Trophoblast cell (in vitro differentiated cells and primary cell): Measurements from ENCODE around the gene CD79A.
"Not testable (repeated sequence)": the region's sequence is repeated elsewhere in the genome, so short reads cannot be mapped to it uniquely, and the experiment has no call there.

ENCODE experiments used
- DNase-seq, 2 donors: peaks; one replicate each; pipeline ENCODE4 v3.0.0-alpha.2; 2016
- H2AFZ ChIP-seq: 2 replicates; pipeline ENCODE4 v1.6.1; 2013; ENCODE audit warnings: low read length, moderate library complexity, mild to moderate bottlenecking; ENCODE audit not compliant: insufficient read depth, poor library complexity
- H2AK5ac ChIP-seq: 2 replicates; pipeline ENCODE4 v1.6.1; 2013; ENCODE audit warnings: mild to moderate bottlenecking, low read length
- H2BK120ac ChIP-seq: 2 replicates; pipeline ENCODE4 v1.6.1; 2013; ENCODE audit warnings: low read length, mild to moderate bottlenecking, moderate library complexity; ENCODE audit not compliant: insufficient read depth, poor library complexity
- H2BK12ac ChIP-seq: 2 replicates; pipeline ENCODE4 v1.6.1; 2013; ENCODE audit warnings: mild to moderate bottlenecking, low read length, moderate library complexity
- H2BK5ac ChIP-seq: 2 replicates; pipeline ENCODE4 v1.6.1; 2013; ENCODE audit warnings: low read length, low read depth, moderate library complexity, mild to moderate bottlenecking; ENCODE audit not compliant: poor library complexity
- H3K14ac ChIP-seq: 2 replicates; pipeline ENCODE4 v1.6.1; 2013; ENCODE audit warnings: mild to moderate bottlenecking, low read length
- H3K18ac ChIP-seq: 2 replicates; pipeline ENCODE4 v1.6.1; 2013; ENCODE audit warnings: mild to moderate bottlenecking, low read length
- H3K23ac ChIP-seq: 2 replicates; pipeline ENCODE4 v1.6.1; 2013; ENCODE audit warnings: low read length
- H3K27ac ChIP-seq: 2 replicates; pipeline ENCODE4 v1.5.1; 2013; ENCODE audit warnings: low read depth, mild to moderate bottlenecking, inconsistent platforms, low read length, moderate library complexity
- H3K27me3 ChIP-seq: 2 replicates; pipeline ENCODE4 v1.6.1; 2013; ENCODE audit warnings: inconsistent platforms, mild to moderate bottlenecking, low read length, moderate library complexity; ENCODE audit not compliant: insufficient read depth
- H3K36me3 ChIP-seq, 2 experiments: 1 replicate in 1 of 2; 2 replicates in 1 of 2; pipeline ENCODE4 v1.6.1; 2013; ENCODE audit warnings: low read length in 2 of 2, mild to moderate bottlenecking in 2 of 2, moderate library complexity in 1 of 2; ENCODE audit not compliant: insufficient read depth in 2 of 2, control insufficient read depth in 1 of 2
- H3K4ac ChIP-seq: 2 replicates; pipeline ENCODE4 v1.6.1; 2013; ENCODE audit warnings: low read depth, mild to moderate bottlenecking, low read length, moderate library complexity
- H3K4me1 ChIP-seq, 2 experiments: 1 replicate in 1 of 2; 2 replicates in 1 of 2; pipeline ENCODE4 v1.6.1; 2013; ENCODE audit warnings: low read length in 2 of 2, mild to moderate bottlenecking in 2 of 2, moderate library complexity in 1 of 2; ENCODE audit not compliant: insufficient read depth in 2 of 2, control insufficient read depth in 1 of 2
- H3K4me2 ChIP-seq: 2 replicates; pipeline ENCODE4 v1.6.1; 2013; ENCODE audit warnings: inconsistent platforms, mild to moderate bottlenecking, low read length, moderate library complexity
- H3K4me3 ChIP-seq: 2 replicates; pipeline ENCODE4 v1.5.1; 2013; ENCODE audit warnings: mild to moderate bottlenecking, low read depth, low read length, inconsistent platforms
- H3K79me1 ChIP-seq: one replicate; pipeline ENCODE4 v1.6.1; 2013; ENCODE audit warnings: low read length
- H3K79me2 ChIP-seq: 2 replicates; pipeline ENCODE4 v1.6.1; 2013; ENCODE audit warnings: low read length, mild to moderate bottlenecking; ENCODE audit not compliant: control insufficient read depth, insufficient read depth, poor library complexity
- H3K9ac ChIP-seq: 2 replicates; pipeline ENCODE4 v1.6.1; 2013; ENCODE audit warnings: mild to moderate bottlenecking, low read length
- H3K9me3 ChIP-seq: 2 replicates; pipeline ENCODE4 v1.6.1; 2013; ENCODE audit warnings: low read depth, mild to moderate bottlenecking, control low read depth, inconsistent platforms, low read length; ENCODE audit not compliant: insufficient read depth
- H4K12ac ChIP-seq: 2 replicates; pipeline ENCODE4 v1.6.1; 2013; ENCODE audit warnings: low read depth, mild to moderate bottlenecking, low read length, moderate library complexity
- H4K8ac ChIP-seq: 2 replicates; pipeline ENCODE4 v1.6.1; 2013; ENCODE audit warnings: low read depth, mild to moderate bottlenecking, low read length, moderate library complexity
- H4K91ac ChIP-seq: one replicate; pipeline ENCODE4 v1.6.1; 2013; ENCODE audit warnings: low read depth, mild to moderate bottlenecking, low read length, moderate library complexity
- whole genome bisulfite sequencing: extraction: QIAGEN DNeasy Blood & Tissue Kit; methylation state at CpG from one replicate; pipeline ENCODE4 v1.1.7; 2013; ENCODE audit warnings: missing lambda C conversion rate; ENCODE audit not compliant: insufficient read length, insufficient coverage; ENCODE audit errors: extremely low coverage; 5-methylcytosine and 5-hydroxymethylcytosine counted together

The CD79A gene

DNA sequence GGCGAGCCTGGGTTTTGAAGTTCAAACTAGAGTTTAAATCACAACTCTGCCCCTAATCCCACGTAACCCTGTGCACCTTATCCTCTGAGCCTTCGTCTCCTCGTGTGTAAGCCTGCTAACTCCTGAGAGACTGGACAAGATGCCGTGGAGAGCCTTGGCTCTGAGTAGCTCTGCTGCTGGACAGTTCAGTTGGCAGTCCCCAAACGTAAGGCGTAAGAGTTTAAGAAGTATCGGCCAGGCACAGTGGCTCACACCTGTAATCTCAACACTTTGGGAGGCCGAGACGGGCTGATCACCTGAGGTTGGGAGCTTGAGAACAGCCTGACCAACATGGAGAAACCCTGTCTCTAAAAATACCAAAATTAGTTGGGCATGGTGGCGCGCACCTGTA lies 4.7 kb upstream of the CD79A start:
- Histone ChIP-seq H3K9ac (no peak overlapping the region), H3K9me3 (no peaks in the 10 kb centered on the region), H2BK120ac (no peak overlapping the region), H2BK5ac (no peak overlapping the region), H2BK12ac (no peak overlapping the region), H3K14ac (no peak overlapping the region), H3K79me1 (no peaks in the 10 kb centered on the region), H3K23ac (no peak overlapping the region), H3K4ac (no peak overlapping the region), H3K4me2 (no peak overlapping the region), H4K12ac (no peak overlapping the region), H2AK5ac (no peak overlapping the region), H3K79me2 (no peaks in the 10 kb centered on the region), H4K91ac (no peak overlapping the region), H2AFZ (no peak overlapping the region), H3K18ac (no peak overlapping the region), H3K27me3 (no peaks in the 10 kb centered on the region), H3K4me1 (no peaks in the 10 kb centered on the region), H3K27ac (no peak overlapping the region), H3K36me3 (peaks cover 46 to 49% of the 10 kb centered on the region in 2 experiments), H4K8ac (no peak overlapping the region), H3K4me3 (no peak overlapping the region)
- no CpG with 5 or more reads among the region's 12 CpGs for WGBS
- DNase-seq = no peak

DNA sequence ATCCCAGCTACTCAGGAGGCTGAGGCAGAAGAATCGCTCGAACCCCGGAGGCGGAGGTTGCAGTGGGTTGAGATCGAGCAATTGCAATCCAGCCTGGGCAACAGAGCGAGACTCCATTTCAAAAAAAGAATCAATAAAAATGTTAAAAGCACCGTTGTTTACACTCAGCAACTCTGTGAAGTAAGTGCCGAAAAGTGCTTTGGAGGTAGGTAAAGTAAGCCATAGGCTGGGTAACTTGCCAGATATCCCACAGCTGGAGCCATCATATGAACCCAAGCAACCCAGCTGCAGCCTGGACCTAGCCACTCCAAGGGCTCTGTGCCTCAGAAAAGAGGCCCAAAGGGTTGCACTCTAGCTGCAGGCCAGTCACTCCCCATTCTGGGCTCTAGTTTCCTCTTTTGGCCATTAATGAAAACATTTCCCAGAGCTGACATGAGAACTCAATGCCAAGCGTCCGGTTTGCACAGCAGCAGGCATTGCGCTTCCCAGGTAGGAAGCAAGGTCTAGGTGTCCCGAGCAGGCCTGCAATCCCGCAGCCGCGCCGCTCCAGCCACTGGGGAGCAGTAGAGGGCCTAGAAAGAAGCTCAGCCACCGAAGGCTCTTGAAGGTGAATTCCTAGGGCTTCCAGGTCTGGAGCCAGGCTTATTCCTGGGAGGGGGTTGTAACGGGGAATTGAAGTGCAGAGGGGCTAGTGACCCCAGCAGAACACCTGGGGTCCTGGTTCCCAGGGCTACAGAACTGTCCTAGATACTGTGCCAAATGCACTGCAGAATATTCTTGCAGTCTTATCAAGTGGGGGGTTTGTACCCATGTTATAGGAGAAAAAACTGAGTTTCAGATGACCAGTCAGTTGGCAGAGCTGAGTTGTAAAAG lies 4.1 kb upstream of the CD79A start:
- Histone ChIP-seq H2BK12ac (no peak overlapping the region), H3K9ac (no peak overlapping the region), H3K18ac (no peak overlapping the region), H3K4ac (no peak overlapping the region), H3K4me2 (no peak overlapping the region), H3K27ac (no peak overlapping the region), H2AFZ (no peak overlapping the region), H3K36me3 (peaks cover 41 to 42% of the 10 kb centered on the region in 2 experiments), H3K9me3 (no peaks in the 10 kb centered on the region), H2BK120ac (no peak overlapping the region), H4K8ac (no peak overlapping the region), H3K79me1 (no peaks in the 10 kb centered on the region), H3K4me3 (no peak overlapping the region), H4K91ac (no peak overlapping the region), H4K12ac (no peak overlapping the region), H2BK5ac (no peak overlapping the region), H3K14ac (no peak overlapping the region), H3K79me2 (no peaks in the 10 kb centered on the region), H3K4me1 (no peaks in the 10 kb centered on the region), H2AK5ac (no peak overlapping the region), H3K23ac (no peak overlapping the region), H3K27me3 (no peaks in the 10 kb centered on the region)
- peak; percentile 82 for DNase-seq
- no CpG with 5 or more reads among the region's 18 CpGs for WGBS

DNA sequence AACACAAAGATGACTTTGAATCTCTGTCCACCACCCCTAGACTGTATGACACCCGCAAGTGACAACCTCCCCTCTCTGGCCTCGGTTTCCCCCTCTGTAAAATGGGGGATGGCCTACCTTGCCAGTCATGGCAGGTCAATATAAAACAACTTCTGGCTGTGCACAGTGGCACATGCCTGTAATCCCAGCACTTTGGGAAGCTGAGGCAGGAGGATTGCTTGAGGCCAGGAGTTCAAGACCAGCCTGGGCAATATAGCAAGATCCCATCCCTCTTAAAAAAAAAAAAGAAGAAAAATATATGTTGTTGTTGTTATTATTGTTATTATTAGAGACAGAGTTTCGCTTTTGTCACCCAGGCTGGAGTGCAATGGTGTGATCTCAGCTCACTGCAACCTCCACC lies 1.1 kb upstream of the CD79A start:
- not testable (repeated sequence) for H2BK120ac ChIP-seq, H2BK12ac ChIP-seq, H3K9me3 ChIP-seq, DNase-seq, H3K79me2 ChIP-seq, H4K12ac ChIP-seq, H3K4me3 ChIP-seq, H3K27ac ChIP-seq, H4K91ac ChIP-seq, H3K27me3 ChIP-seq, H4K8ac ChIP-seq, H2AK5ac ChIP-seq, H3K4me2 ChIP-seq, H3K4ac ChIP-seq, H3K14ac ChIP-seq, H2AFZ ChIP-seq, H2BK5ac ChIP-seq, H3K23ac ChIP-seq, H3K79me1 ChIP-seq, H3K4me1 ChIP-seq, H3K9ac ChIP-seq, H3K18ac ChIP-seq
- WGBS = no CpG with 5 or more reads among the region's 3 CpGs
- peaks cover 13 to 15% of the 10 kb centered on the region in 2 experiments for H3K36me3 ChIP-seq

DNA sequence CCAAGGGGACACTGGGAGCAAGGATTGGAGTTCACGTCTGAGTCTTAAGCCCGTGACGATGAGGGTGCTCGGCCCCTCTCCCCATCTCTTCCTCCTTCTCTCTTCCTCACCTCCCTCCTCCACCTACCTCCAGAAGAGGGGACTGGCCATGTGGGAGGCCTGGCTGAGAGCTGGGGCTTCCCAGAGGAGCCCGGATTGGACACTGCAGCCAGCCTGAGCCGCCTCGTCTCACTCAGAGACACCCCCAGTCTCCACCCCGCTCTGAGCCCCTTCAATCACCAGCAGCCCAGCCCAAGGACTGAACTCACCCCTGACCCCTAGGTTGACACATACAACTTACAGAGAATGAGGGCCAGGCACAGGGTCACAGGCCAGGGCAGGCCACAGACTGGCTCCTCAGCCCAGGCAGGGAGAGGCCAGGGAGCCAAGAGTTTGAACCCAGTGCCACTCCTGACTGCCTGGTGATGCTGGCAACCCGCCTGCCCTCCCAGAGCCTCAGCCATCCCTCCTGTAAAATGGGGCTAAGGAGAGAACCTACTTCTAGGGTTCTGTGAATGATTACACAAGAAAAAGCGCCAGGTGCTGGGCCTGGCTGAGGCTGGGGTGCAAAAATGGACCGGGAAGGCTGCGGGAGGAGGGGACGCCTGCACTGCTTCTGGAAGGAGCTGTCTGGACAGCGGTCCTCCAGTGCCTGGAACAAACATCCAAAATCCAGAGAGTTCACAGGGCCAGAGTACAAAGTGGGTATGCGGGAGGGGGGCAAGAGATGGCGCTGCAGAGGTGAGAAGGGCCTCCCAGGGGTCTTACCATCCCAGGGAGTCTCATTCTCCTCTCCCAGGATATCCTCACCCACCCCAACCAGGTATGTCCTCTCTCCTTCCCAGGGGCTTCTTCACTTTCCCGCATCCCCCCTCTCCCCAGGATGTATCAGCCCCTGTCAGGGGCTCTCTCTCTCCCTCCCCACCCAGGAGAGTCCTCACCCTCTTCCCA lies 1.1 kb downstream of the CD79A start:
- no peak overlapping the region for H3K4ac ChIP-seq
- H3K23ac ChIP-seq = no peak overlapping the region
- H3K79me2 ChIP-seq = peaks cover 3% of the 10 kb centered on the region
- no peak overlapping the region for H4K91ac ChIP-seq
- peaks cover 2% of the 10 kb centered on the region for H3K27me3 ChIP-seq
- no peak overlapping the region for H3K27ac ChIP-seq
- H2BK12ac ChIP-seq = no peak overlapping the region
- no CpG with 5 or more reads among the region's 17 CpGs for WGBS
- H3K4me1 ChIP-seq = no peaks in the 10 kb centered on the region
- H2AFZ ChIP-seq = no peak overlapping the region
- H2AK5ac ChIP-seq = no peak overlapping the region
- H2BK5ac ChIP-seq = no peak overlapping the region
- H4K8ac ChIP-seq = no peak overlapping the region
- H3K18ac ChIP-seq = no peak overlapping the region
- DNase-seq = no peak
- H3K36me3 ChIP-seq = no peaks in the 10 kb centered on the region
- peaks cover 8% of the 10 kb centered on the region for H3K79me1 ChIP-seq
- H3K4me2 ChIP-seq = no peak overlapping the region
- H2BK120ac ChIP-seq = no peak overlapping the region
- H3K14ac ChIP-seq = no peak overlapping the region
- H4K12ac ChIP-seq = no peak overlapping the region
- H3K9me3 ChIP-seq = no peaks in the 10 kb centered on the region
- peak overlapping the region; percentile 33 for H3K9ac ChIP-seq
- H3K4me3 ChIP-seq = no peak overlapping the region
